GM19452 (cell line): ENCODE data around the gene HOXD4.

Experiments
- ATAC-seq: cut with Tn5 transposase; IDR thresholded peaks from one replicate; pipeline ENCODE4 v1.9.1; 2021; ENCODE audit not compliant: unreplicated experiment

Gene HOXD4

DNA sequence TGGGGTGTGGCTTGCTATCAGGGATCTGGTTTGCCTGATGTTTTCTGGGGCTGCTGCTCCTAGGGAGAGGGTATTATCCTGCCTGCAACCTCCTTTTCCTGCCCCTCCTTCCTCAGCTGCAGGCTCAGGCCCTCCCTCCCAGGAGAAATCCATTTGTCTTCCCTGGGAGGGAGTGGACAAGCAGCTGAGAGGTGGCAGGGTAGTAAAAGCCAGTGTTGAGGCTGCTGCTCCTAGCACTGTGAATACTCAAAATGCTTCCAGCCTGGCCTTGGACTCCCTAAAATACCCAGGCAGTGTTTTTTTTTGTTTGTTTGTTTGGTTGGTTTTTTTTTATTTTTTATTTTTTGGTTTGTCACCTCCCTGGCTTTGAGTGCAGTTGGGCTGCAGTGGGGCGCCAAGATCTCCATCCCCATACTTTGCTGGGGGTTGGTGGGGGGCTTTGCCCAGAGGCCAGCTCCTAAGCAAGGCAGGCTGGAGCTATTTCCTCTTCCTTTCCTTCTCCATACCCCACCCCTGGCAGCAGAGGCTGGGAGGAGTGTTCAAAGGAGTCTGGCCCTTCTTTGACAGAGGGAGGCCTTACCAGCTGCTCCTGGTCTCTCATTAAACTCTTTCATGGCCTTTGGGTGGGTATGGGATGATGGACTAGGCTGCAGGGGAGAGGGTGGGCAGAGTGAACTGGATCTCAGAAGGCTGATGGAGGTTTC lies 19.4 kb downstream of the HOXD4 start:
- ATAC-seq = no peak

DNA sequence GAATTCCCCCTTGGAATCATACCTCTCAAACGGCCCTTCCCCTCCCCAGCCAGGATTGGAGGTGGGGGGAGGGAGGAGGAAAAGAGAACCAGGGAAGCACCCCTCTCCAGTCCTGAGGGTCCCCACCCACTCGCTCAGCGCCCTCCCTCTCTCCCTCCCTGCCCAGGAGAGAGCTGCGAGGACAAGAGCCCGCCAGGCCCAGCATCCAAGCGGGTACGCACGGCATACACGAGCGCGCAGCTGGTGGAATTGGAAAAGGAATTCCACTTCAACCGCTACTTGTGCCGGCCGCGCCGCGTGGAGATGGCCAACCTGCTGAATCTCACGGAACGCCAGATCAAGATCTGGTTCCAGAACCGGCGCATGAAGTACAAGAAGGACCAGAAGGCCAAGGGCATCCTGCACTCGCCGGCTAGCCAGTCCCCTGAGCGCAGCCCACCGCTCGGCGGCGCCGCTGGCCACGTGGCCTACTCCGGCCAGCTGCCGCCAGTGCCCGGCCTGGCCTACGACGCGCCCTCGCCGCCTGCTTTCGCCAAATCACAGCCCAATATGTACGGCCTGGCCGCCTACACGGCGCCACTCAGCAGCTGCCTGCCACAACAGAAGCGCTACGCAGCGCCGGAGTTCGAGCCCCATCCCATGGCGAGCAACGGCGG lies 20.1 kb downstream of the HOXD4 start:
- ATAC-seq = no peak

DNA sequence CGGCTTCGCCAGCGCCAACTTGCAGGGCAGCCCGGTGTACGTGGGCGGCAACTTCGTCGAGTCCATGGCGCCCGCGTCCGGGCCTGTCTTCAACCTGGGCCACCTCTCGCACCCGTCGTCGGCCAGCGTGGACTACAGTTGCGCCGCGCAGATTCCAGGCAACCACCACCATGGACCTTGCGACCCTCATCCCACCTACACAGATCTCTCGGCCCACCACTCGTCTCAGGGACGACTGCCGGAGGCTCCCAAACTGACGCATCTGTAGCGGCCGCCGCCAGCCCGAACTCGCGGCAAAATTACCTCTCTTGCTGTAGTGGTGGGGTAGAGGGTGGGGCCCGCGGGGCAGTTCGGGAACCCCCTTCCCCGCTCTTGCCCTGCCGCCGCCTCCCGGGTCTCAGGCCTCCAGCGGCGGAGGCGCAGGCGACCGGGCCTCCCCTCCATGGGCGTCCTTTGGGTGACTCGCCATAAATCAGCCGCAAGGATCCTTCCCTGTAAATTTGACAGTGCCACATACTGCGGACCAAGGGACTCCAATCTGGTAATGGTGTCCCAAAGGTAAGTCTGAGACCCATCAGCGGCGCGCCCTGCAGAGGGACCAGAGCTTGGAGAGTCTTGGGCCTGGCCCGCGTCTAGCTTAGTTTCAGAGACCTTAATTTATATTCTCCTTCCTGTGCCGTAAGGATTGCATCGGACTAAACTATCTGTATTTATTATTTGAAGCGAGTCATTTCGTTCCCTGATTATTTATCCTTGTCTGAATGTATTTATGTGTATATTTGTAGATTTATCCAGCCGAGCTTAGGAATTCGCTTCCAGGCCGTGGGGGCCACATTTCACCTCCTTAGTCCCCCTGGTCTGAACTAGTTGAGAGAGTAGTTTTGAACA lies 20.9 kb downstream of the HOXD4 start:
- no peak for ATAC-seq

DNA sequence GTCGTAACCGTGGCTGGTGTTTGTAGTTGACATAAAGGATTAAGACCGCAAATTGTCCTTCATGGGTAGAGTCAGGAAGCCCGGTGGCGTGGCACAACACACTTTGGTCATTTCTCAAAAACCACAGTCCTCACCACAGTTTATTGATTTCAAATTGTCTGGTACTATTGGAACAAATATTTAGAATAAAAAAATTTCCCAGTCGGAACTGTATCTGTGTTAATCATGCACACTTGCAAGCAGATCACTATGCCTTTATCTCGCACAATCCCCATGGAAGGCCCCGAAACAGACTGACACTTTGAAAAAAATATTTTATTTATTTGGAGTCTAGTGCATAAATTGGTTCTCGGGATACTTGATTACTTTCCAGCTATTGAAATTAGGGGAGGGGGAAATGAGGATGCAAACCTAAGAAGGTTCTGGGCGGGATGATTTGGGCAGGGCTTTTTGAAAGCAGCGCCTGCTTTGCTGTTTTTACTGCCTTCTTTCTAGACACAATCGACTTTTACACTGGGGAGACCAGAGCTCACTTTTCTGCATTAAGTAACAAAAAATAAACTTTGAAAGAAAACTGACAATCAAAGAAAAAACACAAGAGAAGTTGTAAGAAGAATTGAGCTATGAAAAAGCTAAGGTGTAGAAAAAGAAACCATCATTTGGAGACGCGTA lies 21.7 kb downstream of the HOXD4 start:
- ATAC-seq = no peak

DNA sequence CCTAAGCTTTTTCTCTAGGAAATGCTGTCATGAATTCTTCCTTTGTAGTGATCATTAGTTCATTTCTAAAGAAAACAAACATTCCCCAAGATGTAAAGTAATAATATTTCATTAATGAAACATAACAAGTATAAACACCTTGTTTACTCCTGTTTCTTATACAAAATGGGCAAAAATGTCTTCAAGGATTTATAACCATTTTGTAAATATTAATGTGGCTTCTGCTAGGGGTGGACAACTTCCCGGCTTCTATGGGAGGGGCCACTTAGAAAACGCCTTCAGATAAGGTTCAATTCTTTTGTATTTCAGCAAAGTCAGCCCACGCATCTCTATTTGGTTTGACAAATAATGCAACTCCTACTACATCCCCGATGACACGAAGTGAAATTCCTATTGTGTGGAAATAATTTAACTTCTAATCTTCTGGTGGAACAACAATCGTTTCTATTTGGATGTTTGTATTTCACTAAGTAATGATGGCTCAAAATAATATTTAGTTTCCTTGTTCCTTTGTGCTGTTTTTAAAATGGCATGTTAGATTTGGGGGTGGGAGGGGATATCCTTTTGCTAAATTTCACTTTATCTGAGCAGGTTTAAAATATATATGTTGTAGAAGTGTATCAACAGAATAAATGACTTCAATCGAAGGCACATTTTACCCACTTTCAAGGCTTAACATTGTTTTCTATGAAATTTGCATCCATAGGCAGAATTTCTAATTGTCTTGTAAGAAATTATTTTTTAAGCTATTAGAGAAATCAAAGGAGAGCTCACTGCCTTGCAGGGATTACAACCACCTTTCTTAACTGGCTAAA lies 22.4 kb downstream of the HOXD4 start:
- ATAC-seq = no peak

DNA sequence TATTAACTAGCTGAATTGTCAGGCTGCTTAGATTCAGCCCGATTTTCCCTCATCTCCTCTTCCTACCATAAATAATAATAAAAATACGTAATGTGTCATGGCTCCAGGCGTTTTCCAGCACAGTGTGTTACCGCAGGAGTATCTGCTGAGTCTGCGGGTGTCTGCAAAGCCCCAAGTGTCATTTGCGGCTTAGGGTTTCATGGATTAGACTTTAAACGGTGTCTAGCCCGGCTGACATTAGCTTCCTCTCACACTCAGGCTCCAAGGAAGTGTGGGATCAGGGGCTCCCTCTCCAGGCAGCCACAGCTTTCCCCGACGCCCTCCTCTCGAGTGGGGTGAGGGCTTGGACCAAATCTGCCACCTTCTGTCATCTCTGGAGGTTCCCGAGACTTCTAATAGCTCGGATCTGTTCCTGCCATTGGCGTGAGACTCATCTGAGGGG lies 23.1 kb downstream of the HOXD4 start:
- ATAC-seq = no peak

DNA sequence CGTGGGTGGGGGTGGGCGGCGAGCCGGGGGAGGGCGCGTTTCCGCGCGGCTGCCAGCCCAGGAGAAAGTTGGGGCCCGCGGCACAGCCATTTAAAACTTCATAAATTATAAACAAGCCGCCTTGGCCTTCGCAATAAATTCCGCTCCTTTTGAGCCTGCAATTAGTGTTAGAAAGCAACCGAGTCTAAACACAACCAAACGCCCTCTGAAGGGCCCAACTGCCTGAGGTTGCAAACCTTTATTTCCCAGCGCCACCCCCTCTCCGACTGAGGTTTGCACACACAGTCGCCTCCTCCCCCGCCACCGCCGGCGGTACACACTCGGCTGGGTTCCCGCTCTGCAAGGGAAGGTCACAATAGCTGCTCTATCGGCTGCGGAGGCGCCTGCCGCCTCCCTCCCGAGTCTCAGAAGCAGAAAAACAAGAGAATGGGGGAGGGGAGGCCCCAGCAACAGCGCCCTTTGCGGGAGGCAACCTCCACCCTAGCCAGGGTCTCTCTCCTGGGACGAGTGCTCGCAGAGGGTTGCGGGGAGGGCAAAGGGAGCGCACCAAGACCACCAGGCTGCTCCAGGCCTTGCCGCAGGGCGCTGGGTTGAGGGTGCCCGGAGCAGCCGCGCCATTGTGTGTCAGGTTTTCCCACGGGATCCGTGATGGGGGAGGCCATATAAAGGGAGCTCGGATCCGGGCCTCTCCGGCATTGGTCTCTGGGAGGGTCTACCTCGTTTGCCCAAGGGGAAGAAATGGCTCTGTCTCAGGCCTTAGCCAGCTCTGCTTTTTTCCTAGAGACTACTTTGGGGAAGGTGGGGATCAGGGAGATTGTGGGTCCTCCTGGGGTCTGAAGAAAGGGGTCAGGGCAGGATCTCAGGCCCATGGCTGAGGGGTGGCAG lies 23.7 kb downstream of the HOXD4 start:
- no peak for ATAC-seq

DNA sequence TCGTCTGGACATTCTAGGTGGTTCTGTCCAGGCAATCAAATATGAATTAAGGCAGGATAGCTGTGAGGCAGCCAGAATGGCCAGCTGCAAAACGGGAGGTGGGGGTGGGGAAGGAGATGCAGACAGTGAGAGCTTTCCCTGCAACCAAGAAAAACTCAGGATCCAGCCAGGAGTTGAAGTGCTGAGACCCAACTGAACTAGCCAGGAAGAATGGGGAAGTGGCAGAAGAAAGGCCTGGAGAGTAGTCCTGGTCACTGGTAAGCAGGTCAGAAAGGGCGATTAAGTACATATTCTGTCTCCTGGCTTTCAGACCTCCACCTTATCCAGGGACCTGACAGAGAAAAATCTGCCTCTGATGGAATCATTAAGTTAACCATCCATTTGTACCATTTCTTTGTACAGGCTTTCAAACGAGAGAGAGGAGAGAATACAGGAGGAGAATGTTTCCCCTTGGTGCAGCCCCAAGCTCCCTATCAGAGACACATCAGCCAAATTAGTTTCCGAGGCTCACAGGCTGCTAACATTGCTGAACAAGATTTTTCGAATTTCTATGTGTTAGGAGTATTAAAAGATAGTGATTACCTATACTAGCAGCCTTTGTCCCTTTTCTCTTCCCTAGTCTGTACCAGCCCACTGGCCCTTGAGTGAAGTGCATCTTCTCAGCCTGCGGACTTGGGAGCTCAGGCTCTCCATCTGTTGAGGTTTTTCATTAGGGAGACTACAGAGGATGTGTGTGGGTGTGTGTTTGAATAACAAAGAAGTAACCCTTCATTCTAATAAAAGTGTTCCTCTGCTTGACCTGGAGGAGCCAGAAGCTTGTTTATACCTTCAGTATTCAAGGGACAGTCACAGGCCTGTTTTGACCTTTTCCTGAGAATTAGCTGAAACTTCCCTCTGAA lies 24.6 kb downstream of the HOXD4 start:
- ATAC-seq = no peak

DNA sequence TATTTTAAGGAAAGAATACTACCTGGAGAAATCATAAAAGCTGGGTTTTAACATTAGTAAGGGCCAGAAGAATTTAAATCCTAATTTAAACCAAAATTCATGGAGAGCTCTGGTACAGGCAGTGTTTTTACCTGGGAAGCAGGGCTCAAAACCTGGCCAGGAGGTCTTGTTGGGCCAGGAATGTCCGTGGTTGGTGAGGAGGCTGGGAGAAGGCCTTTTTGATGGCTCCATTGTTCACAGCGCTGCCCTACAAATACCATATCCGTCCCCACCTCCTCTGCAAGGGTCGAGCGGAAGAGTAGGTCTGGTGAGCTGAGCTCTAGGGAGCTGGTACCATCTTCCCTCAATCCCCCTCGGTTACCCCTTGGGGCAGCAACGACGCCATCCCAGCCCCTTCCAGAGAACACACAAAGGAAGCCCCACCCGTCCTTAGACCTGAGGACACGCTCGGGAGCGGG lies 26.3 kb downstream of the HOXD4 start:
- no peak for ATAC-seq

DNA sequence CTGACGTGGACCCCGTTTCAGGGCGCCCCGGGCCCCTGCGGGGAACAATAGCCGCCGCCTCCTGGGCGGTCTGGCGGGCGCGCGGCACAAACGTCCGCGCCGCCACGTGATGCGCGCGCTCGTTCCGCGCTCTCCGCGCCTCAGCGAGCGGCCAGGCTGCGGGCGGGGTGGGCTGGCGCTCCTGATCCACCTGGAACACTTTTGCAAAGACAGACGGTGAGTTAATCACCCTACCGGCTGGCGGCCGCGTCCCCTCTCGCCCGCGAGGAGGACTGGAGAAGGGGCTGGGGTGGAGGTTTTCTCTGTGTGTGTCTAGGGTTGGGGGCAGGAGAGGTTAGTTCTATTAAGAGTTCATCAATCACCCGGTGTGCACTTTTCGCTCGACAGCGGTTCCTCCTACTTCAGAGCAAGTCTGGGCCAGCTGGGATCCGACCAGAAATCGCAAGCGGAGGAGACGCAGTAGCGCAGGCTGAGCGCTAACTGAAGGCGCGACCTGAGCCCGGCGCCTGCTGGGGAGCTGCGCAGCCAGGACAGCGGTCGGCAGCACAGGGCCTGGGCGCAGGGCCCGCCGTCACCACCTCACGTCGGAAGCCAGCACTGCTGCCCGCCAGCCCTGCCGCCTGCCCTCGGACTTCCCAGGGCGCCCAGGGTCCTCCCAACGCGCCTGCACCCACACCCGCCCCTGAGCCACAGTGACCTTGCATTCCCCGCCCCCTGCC lies 26.8 kb downstream of the HOXD4 start:
- ATAC-seq = no peak

DNA sequence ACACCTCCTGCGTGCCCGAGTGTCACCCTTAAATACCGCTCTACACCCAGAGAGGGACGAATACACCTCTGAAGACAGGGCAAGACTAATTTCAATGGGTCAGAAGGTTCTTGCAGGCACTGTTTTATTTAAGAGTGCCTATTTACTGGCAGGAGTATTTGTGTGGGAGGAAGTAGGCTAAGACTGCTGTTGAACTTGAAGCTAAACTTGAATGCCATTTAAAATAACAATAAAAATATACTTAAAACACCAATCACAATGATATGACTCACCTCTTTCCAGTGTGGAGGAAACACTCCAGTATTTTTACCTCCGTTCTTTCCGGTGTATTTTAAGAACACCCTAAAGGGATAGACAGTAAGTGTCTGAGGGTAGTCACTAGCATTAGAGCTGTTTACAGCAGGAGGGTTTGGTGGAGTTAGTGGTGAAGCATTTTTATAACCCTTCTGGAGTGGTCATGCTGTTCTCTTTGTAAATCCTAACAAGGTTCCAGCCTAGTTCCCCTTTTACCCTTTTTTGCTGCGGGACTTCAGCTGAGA lies 27.5 kb downstream of the HOXD4 start:
- no peak for ATAC-seq

DNA sequence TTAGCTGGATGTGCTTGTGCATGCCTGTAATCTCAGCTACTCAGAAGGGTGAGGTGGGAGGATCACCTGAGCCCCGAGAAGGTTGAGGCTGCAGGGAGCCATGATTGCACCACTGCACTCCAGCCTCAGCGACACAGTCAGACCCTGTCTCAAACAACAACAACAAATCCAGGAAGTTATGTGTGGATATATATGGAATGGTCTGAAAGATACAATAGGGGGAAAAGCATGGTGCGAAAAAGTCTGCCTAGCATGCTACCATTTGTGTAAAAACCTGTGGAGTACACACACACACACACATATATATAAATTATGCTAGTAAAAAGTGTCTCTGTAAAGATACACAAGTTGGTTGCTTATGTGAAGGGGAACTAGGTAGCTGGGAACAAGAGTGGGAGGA lies 30.2 kb downstream of the HOXD4 start:
- ATAC-seq = no peak

DNA sequence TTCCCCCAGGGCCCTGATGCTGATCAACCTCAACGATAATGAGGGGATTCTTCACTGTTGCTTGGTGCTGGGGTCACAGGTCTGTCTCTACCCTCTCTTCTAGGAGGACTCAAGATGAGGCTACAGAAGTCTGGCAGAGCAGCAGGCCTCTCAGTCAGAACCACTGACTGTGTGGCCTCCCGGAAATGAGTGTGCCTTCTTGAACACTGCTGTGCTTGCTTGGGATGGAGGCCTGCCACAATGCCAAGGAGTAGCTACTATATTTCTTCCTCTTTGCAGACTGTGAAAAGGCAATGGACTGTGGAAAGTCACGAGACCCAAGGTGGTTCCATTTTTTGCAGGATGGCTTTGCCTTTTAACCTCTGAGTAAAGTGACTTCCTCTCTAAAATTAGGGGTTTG lies 31.3 kb downstream of the HOXD4 start:
- ATAC-seq = no peak

DNA sequence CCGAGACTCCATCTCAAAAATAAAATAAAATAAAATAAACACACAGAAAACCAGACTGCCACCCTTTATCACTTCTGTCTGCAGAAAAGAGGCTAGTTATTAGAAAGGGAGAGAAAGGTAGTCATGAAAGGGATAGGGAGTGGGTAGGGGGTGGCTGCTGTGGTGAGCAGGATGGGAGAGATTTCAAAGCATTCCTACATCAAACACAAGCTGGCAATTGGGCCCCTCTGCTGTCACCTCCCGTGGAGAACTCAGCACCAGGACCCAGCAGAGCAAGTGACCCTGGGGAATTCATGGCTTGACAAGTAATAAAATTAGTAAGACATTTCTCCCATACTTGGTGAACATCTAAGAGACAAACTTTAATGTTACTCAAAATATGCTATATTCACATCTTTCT lies 33.4 kb downstream of the HOXD4 start:
- ATAC-seq = no peak

DNA sequence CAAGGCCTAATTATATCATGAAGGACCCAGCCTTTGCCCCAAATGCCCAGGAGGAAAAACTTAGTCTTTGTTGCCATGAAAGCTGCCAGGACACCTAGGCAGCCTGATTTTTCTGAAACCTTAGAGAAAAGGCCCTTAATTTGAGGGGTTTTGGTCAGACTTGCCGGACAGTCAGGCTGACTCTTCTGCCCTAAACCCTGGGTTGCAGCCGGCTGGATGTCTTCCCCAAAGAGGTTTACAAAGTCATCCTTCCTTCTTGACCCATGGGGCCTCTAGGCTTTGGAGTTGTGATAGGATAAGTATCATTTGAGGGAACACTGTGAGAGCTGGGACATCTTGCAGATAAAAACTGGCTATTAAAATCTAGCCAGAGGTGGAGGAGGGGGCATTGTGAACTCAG lies 34.7 kb downstream of the HOXD4 start:
- ATAC-seq = no peak

DNA sequence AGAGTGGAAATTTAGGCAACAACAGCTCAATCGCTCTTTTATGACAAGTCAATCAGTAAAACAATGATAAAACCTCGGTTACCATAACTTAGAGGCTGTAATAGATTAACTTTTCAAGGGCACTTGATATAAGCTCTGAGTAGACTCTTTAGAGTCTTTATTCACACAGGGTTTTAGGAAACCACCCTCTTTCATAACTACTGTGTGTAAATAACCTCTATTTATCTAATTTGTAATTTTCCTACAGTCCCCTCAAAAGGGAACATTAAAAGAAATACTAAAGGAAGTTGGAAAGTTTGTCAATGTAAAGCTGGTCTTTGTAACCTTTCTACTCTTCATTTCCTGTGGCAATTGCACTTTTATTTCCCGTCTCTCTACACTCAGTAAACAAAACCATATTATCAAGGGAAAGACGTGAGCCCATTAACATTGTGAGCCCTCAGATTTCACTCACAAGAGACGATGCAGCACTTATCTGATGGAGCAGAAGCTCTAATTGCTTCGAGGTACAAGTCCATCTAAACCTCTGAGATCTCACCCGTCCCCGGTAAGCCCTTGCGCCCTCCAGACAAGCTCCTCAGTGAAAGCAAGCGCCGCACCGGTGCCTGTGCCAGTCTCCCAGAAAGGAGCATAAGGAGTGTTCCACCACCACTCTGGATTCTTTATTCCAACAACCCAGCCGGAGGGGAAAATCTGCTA lies 36.0 kb downstream of the HOXD4 start:
- no peak for ATAC-seq
